ENCODE data around the gene SYT9. TPM values are rescaled to one million over a fixed set of nuclear protein-coding genes. Genes with fewer than 3 reads are reported as not detected.

SYT9 gene
- total and polyA plus RNA-seq, 2 of the 8 experiments (the other 6 are each of a cell fraction or from before 2014, with no cell fraction given) = 1.5 to 2.9 TPM

DNA sequence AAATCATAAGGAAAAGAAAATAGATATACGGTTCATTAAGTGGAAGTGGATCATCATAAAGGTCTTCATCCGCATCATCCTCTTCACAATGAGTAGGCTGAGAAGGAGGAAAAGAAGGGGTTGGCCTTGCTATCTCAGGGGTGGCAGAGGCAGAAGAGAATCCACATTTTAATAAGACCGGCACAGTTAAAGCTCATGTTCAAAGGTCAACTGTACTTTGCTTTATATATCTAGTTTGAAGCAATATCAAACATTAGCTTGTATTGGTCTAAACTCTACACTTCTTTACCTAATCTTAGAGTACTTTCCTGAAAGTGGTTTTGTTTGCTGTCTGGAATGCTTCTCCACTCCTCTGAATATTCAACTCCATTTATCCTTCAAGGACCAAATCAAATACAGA is 256.4 kb downstream of the SYT9 start (continued):
- TF ChIP-seq RFX5 (IDR thresholded peaks at IDR 0.05; ENCODE audit: borderline replicate concordance, low read depth, low read length) = no peak
- TF ChIP-seq, protein P1, sequence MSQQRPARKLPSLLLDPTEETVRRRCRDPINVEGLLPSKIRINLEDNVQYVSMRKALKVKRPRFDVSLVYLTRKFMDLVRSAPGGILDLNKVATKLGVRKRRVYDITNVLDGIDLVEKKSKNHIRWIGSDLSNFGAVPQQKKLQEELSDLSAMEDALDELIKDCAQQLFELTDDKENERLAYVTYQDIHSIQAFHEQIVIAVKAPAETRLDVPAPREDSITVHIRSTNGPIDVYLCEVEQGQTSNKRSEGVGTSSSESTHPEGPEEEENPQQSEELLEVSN (IDR thresholded peaks at IDR 0.05) = no peak

Data from H1 (cell line).